HK-2 (cell line): Measurements from ENCODE around the gene KCNJ6.
"Not testable (repeated sequence)": the region's sequence is repeated elsewhere in the genome, so short reads cannot be mapped to it uniquely, and the experiment has no call there.

ENCODE experiments used
- DNase-seq: peaks from one replicate; pipeline ENCODE4 v3.0.0-alpha.2; 2018; ENCODE audit not compliant: unreplicated experiment

Gene KCNJ6

DNA sequence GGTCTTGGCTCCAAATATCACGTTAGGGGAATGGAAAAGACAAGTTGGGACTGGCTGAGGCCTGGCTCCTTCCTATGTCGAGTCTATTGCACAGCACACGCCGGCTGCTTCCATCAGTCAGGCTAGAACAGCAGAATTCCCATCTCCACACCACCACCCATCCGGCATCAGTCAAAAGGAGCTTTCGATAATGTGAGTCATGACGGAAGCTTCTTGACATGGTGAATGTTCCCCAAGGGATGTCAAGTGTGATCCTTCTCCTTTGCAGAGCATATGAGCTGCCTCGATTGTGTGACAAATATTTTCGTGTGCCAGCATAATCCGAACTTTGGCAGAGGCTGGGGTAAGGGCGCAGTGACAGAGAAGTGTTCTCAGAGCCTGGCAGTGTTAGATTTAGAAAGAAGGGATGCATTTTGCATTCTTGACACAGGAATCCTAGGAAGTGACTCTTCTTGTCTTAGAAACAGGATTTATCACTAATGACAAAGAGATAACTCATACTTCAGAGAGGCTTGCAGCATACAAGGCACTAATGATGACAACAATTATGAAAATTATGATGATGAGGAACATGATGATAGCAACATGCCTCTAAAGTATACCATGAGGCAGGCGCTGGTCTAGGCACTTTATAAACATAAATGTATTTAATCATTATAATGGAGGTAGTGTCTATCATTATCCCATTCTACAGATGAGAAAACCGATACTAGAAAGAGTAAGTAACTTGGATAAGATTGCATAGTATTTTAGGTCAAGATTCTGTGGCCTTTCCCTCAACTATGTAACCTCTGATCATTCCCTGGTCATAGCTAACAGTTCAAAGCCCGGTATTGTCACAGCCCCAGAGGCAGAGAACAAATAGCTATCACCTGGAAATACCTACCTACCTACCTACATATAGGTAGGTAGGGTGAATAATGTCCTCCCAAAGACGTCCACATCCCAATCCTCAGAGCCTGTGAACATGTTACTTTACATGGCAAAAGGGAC is 135.0 kb downstream of the KCNJ6 start:
- no peak for DNase-seq

DNA sequence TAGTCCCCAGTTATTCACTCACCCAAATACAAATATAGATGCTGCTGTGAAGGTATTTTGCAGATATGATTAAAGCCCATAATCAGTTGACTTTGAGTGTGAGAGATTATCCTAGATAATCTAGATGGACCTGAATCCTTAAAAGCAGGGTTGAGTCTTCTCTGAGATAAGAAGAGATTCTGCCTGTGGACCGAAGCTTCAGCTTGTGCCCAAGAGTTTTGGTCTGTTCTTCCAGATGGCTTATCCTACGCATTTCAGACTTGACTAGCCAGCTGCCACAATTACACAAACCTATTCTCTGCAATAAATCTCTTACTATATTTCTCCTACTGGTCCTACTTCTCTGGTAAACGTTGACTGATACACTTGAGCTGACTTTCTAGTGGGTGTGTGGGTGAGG is 145.1 kb downstream of the KCNJ6 start:
- DNase-seq: no peak

DNA sequence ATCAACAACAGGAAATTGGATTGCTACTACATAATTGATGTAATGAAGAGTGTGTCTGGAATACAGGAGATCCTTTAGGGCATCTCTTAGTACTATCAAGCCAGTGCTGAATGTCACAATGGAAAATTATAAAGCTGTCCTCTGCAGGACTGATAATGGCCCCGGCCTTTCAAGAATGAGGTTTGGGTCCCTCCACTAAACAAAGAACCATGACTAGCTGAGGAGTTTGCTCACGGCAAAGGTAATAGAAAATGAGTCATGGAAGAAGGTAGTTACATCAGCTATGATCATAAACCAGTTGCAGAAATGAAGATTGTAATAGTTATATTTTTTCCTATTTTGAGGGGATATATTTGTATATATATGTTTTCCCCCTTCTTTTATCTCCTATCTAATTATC is 145.8 kb downstream of the KCNJ6 start:
- DNase-seq: no peak

DNA sequence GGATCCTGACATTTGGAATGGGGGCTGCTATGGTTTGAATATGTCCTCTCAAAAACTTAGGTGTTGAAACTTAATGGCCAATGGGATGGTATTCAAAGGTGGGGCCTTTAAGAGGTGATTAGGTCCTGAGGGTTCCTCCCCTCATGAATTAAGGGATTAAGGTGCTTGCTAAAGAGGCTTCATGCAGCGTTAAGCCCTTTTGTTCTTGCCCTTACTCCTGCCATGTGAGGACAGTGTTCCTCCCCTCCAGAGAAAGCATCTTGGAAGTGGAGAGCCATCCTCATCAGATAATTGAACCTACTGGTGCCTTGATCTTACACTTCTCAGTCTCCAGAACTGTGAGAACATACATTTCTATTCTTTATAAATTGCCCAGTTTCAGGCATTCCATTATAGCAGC is 146.6 kb downstream of the KCNJ6 start:
- no peak for DNase-seq

- DNase-seq: no peak
These were observed 148.3 kb downstream of the KCNJ6 start for GRCh38 chr21:37767984-37768383.

DNA sequence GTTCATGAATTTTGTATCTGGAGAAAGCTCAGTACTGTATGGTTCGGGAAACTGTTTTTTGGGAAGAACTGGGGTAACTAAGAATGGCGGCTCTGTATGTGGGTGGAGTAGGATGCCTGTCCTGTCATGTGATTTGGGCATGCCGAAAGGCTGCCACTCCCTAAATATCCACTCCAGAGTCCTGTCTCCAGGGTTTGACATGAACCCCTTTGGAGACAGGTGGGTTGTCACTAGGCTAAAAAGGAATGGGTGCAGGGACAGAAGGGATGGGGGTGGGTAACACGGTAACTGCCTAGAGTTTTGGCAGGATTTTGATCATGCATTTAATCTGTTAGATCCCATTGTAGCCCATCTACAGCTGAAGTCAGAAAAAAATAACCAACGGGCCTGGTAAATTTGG is 150.1 kb downstream of the KCNJ6 start:
- no peak for DNase-seq

- no peak for DNase-seq
These were observed 150.9 kb downstream of the KCNJ6 start for GRCh38 chr21:37765221-37765900.

- no peak for DNase-seq
These were observed 151.6 kb downstream of the KCNJ6 start for GRCh38 chr21:37764691-37765090.

- no peak for DNase-seq
These were observed 153.0 kb downstream of the KCNJ6 start for GRCh38 chr21:37763298-37763697.

- no peak for DNase-seq
These were observed 153.7 kb downstream of the KCNJ6 start for GRCh38 chr21:37762606-37763005.

DNA sequence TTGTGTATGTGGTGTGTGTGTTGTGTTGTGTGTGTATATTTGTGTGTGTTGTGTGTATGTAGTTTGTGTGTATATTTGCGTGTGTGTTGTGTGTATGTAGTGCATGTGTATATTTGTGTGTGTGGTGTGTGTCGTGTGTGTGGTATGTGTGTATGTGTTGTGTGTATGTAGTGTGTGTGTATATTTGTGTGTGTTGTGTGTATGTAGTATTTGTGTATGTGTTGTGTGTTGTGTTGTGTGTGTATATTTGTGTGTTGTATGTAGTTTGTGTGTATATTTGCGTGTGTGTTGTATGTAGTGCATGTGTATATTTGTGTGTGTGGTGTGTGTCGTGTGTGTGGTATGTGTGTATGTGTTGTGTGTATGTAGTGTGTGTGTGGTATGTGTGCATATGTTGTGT is 154.9 kb downstream of the KCNJ6 start:
- DNase-seq: not testable (repeated sequence)

DNA sequence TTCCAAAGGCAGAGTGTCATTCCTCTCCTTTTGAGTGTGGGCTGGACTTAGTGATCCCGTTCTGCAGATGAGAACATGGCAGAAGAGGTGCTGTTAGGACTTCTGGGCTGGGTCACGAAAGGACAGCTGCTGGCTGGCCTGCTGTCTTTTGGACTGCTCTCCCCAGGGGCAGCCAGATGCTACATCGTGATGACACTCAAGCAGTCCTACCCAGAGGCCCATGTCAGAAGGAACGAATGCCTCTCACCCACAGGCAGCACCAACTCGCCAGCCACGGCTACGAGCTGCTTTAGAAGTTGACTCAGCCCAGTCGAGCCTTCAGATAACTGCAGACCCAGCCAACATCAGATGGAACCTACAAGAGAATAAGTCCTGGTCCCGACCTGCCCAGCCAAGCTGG is 156.5 kb downstream of the KCNJ6 start:
- DNase-seq: no peak

GRCh38 chr21:37758982-37759381 is 157.3 kb downstream of the KCNJ6 start:
- DNase-seq: peak; percentile 41

DNA sequence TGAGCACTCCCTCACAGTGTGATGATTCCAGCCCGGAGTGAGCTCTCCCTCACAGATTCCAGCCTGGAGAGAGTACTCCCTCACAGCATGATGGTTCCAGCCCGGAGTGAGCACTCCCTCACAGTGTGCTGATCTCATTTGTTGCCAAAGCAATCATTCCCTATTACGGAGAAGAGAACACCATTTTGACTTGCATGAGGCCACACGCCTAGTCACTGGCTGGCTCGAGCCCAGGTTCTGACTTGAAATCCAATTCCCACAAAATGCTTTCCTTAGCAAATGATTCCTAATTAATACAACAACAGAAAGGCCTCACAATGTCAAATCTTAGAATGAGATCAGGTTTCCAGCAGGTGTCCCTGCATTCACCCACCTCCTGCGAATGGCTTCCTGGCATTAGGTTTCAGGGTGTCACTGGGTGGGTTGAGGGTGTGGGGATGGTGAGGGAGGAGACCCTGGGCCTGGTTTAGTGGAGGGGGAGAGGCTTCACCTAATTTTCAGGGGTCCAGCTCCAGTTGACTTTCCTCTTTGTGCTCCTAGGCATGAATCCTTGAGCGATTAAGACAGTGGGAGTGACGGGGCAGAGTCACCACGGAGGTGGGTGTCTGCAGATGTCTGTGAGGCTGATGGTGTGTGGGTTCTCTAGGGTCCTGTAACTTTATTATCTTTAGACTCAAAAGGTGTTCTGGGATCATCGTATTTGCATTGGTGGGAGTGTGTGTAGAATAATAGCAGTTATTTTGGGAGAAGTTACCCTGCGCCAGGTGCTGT is 158.5 kb downstream of the KCNJ6 start:
- no peak for DNase-seq

DNA sequence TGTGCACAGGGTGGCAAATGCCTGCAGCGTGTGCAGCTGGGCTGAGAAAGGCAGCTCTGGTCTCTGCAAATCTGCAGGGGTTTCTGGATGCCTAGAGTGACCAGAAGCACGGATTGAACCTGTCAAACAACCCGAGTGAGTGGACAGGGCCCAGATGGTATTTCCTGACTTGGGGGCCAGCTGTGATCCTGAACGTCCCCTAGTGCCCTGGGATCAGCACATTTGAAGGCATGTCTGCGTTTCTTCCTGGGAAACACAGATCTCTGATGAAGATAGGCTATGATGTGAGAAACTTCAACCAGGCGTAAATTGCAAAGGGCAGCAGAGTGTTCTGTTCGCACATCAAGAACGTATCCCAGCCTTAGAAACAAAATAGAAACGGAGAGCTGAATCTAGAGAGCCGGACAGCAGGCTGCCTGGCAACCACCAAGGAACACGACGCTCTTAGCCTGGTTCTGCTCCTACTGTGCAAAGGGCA is 163.1 kb downstream of the KCNJ6 start:
- no peak for DNase-seq

DNA sequence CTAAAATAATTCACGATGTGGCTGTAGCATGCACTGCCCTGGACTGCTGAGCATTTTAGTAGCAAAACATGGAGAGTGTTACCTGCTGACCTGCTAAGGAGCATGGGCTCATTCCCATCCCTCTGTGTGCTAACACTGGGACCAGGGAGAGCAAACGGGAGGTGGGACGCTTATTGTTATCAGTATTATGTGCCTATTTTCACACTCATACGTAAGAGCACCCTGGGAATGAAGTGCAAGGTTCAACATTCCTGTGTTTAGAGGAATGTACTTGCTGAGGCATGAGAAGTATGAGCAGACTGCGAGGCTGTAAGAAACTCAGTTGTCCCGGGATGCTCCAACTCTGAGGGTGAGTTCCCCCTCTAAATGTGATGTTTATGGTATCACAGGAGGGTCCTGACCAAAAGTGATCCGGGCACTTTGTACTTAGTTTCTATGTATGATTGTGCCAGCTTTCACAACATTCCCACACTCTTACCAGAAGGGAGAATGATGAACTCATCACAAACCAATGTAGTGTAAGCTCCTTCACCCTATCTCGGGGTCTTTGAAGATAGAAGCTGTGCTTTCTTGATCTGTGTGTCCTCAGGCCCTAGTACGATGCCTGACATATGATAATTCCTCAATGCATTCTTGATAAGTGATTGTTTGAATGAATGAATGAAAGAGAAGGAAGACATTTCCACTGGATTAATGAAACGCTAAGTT is 164.8 kb downstream of the KCNJ6 start:
- DNase-seq: no peak

DNA sequence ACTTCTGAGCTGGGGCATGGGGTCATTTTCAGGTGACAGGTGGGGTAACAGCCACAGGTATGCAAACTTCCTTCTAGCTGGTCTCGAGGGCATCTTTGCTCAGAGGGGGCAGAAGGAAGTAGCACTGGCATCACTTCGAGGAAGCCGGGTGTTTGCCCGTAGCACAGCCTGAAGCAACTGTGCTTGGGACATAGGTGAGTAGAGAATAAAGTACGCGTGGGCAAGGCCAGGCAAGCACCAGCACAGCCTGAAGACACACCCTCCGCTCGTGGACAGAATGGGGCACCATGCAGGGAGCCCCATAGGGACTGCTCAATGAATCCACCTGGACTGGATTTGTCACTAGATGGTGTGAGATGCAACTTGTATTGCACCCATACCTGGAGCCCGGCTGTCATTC is 167.1 kb downstream of the KCNJ6 start:
- no peak for DNase-seq

- DNase-seq: no peak
These were observed 167.9 kb downstream of the KCNJ6 start for GRCh38 chr21:37748351-37748750.

GRCh38 chr21:37746849-37747248 is 169.4 kb downstream of the KCNJ6 start:
- DNase-seq: no peak

GRCh38 chr21:37744551-37744950 is 171.7 kb downstream of the KCNJ6 start:
- DNase-seq: no peak

- no peak for DNase-seq
These were observed 173.7 kb downstream of the KCNJ6 start for GRCh38 chr21:37742532-37742931.

DNA sequence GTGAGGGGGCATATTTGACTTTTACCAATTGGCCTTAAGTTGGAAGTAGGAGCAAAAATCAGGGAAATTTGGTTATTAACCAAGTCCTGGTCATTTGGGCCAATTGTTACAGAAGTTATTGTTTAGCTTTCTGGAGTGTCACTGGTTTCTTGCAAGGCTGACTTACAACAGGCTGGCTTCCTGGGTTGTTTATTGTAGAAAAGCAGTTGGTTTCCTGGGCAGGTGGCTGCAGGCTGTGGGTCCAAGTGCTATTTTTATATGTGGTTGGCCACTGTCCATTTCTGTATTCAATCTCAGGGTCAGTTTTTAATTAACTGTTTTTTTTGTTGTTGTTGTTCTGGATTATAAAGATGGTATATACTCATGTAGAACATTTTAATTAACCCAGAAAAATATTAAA is 174.1 kb downstream of the KCNJ6 start:
- no peak for DNase-seq
